ENCODE measurements around the gene MYBPHL. TPM values are rescaled to one million over a fixed set of nuclear protein-coding genes. Genes with fewer than 3 reads are reported as not detected.

MYBPHL gene
- total RNA-seq, 1 donor from 2014 or later, result not detected

DNA sequence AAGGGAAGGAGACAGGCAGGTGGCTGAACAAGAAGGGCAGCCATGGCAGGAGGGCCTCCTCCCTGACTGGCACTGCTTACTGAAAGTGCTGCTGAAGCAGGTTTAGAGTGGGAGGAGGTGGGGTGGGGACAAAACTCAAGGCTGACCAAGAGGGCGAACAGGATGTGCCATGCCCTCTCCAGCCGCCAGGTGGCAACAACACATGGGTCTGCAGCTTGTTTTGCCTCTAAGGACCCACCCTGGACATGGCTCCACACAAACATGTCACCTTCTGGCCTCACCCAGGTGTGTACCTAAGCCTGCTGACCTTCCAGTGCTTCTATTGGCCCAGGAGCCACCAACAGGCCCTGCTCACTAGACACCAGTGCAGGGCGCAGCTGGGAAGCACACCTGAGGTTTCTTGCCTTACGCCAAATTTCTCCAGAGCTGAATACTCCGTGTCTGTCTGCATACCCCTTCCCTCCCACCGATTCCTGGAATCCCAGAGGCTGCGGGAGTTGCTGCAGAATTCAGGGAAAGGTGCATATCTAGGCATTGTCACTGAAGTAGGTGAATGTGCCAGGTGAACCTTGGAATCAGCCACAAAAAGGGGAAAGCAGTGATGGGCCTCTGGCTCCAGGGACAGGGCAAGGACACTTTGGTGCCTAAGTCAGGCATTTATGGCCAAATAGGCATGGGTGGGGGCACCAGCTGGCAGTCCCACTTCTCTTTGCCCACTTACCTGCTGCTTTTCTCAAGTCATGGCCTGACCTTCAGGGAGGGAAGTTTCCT lies 29.2 kb downstream of the MYBPHL start:
- TF ChIP-seq CTCF (IDR thresholded peaks at IDR 0.05), result peak; percentile 89 to 91 (median 89)
- Histone ChIP-seq H3K36me3 (no peaks in the 10 kb centered on the region), H3K27me3 (no peaks in the 10 kb centered on the region), H3K9me3 (no peaks in the 10 kb centered on the region), H3K4me3 (no peak overlapping the region), H3K27ac (no peak overlapping the region), H3K4me1 (peaks cover 0 to 10% of the 10 kb centered on the region in 2 donors)
- DNase-seq (ENCODE audit: low spot score in 2 of 2), result peak in 1 of 2 donors; percentile 90
- intact Hi-C loops (cut with DNase I), result loop anchor here (1.0 to 5.0 kb wide), 2 partner anchors 122 to 255 kb away; no protein-coding TSS in a partner anchor

GRCh38 chr1:109275706-109276345 lies 31.0 kb downstream of the MYBPHL start:
- intact Hi-C loops (cut with DNase I), result loop anchor here (5.0 kb wide), 1 partner anchor 256 kb away; no protein-coding TSS in a partner anchor
- TF ChIP-seq CTCF (IDR thresholded peaks at IDR 0.05), result no peak
- H3K36me3 ChIP-seq, result no peaks in the 10 kb centered on the region
- H3K27me3 ChIP-seq, result no peaks in the 10 kb centered on the region
- H3K27ac ChIP-seq, result no peak overlapping the region
- H3K9me3 ChIP-seq, result no peaks in the 10 kb centered on the region
- H3K4me3 ChIP-seq, result no peak overlapping the region
- H3K4me1 ChIP-seq, result peaks cover 0 to 2% of the 10 kb centered on the region in 2 donors
- DNase-seq (ENCODE audit: low spot score in 2 of 2), result no peak

DNA sequence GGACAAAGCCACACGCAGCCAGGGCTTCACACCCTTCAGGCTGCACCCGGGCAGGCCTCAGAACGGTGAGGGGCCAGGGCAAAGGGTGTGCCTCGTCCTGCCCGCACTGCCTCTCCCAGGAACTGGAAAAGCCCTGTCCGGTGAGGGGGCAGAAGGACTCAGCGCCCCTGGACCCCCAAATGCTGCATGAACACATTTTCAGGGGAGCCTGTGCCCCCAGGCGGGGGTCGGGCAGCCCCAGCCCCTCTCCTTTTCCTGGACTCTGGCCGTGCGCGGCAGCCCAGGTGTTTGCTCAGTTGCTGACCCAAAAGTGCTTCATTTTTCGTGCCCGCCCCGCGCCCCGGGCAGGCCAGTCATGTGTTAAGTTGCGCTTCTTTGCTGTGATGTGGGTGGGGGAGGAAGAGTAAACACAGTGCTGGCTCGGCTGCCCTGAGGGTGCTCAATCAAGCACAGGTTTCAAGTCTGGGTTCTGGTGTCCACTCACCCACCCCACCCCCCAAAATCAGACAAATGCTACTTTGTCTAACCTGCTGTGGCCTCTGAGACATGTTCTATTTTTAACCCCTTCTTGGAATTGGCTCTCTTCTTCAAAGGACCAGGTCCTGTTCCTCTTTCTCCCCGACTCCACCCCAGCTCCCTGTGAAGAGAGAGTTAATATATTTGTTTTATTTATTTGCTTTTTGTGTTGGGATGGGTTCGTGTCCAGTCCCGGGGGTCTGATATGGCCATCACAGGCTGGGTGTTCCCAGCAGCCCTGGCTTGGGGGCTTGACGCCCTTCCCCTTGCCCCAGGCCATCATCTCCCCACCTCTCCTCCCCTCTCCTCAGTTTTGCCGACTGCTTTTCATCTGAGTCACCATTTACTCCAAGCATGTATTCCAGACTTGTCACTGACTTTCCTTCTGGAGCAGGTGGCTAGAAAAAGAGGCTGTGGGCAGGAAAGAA lies 32.0 kb downstream of the MYBPHL start:
- no peaks in the 10 kb centered on the region for H3K9me3 ChIP-seq
- no peak for DNase-seq (ENCODE audit: low spot score in 2 of 2)
- H3K4me3 ChIP-seq, result no peak overlapping the region
- no peak overlapping the region for H3K27ac ChIP-seq
- H3K27me3 ChIP-seq, result no peaks in the 10 kb centered on the region
- intact Hi-C loops (cut with DNase I), result loop anchor here (5.0 kb wide), 1 partner anchor 257 kb away; no protein-coding TSS in a partner anchor
- H3K4me1 ChIP-seq, result peaks cover 0 to 2% of the 10 kb centered on the region in 2 donors
- peaks cover 0 to under 1% of the 10 kb centered on the region in 2 donors for H3K36me3 ChIP-seq
- TF ChIP-seq CTCF (IDR thresholded peaks at IDR 0.05), result no peak

- no peak for DNase-seq (ENCODE audit: low spot score in 2 of 2)
- Histone ChIP-seq H3K4me3 (no peak overlapping the region), H3K27me3 (no peaks in the 10 kb centered on the region), H3K36me3 (peaks cover 4 to 5% of the 10 kb centered on the region in 2 donors), H3K27ac (no peak overlapping the region), H3K9me3 (no peaks in the 10 kb centered on the region), H3K4me1 (peaks cover 0 to 2% of the 10 kb centered on the region in 2 donors)
- TF ChIP-seq CTCF (IDR thresholded peaks at IDR 0.05), result no peak
- intact Hi-C loops (cut with DNase I), result no loop called here
These were observed 33.1 kb downstream of the MYBPHL start for GRCh38 chr1:109273570-109274288.

Data from ascending aorta (tissue), 2 donors.